HG02623 (cell line): ENCODE results near the gene B4GALNT1.
"Not testable (repeated sequence)": the region's sequence is repeated elsewhere in the genome, so short reads cannot be mapped to it uniquely, and the experiment has no call there.

Experiments used
- ATAC-seq: cut with Tn5 transposase; IDR thresholded peaks from one replicate; pipeline ENCODE4 v1.9.1; 2021; ENCODE audit warnings: moderate library complexity; ENCODE audit not compliant: unreplicated experiment

Gene B4GALNT1

GRCh38 chr12:57588951-57589610, 43.9 kb downstream of the B4GALNT1 start:
- ATAC-seq = not testable (repeated sequence)

- no peak for ATAC-seq
Observed at GRCh38 chr12:57586832-57587429, 46.1 kb downstream of the B4GALNT1 start.

- no peak for ATAC-seq
Observed at GRCh38 chr12:57586128-57586527, 46.9 kb downstream of the B4GALNT1 start.

- no peak for ATAC-seq
Observed at GRCh38 chr12:57585156-57585555, 47.8 kb downstream of the B4GALNT1 start.

GRCh38 chr12:57584690-57585089, 48.3 kb downstream of the B4GALNT1 start:
- ATAC-seq = no peak

GRCh38 chr12:57584050-57584449, 49.0 kb downstream of the B4GALNT1 start:
- no peak for ATAC-seq

- ATAC-seq = peak; percentile 90
Observed at GRCh38 chr12:57583008-57583831, 49.8 kb downstream of the B4GALNT1 start.

GRCh38 chr12:57582440-57582839, 50.6 kb downstream of the B4GALNT1 start:
- no peak for ATAC-seq

GRCh38 chr12:57581802-57582201, 51.2 kb downstream of the B4GALNT1 start:
- no peak for ATAC-seq

GRCh38 chr12:57580466-57580795, 52.6 kb downstream of the B4GALNT1 start:
- ATAC-seq = no peak

GRCh38 chr12:57579677-57580465, 53.1 kb downstream of the B4GALNT1 start:
- no peak for ATAC-seq

- ATAC-seq = no peak
Observed at GRCh38 chr12:57579011-57579410, 54.0 kb downstream of the B4GALNT1 start.

GRCh38 chr12:57577981-57578758, 54.8 kb downstream of the B4GALNT1 start:
- no peak for ATAC-seq

- no peak for ATAC-seq
Observed at GRCh38 chr12:57576613-57577160, 56.3 kb downstream of the B4GALNT1 start.
